Spleen (tissue), 11 donors: Measurements from ENCODE around the gene CYB561. TPM values are rescaled to one million over a fixed set of nuclear protein-coding genes. Genes with fewer than 3 reads are reported as not detected.
"Not testable (repeated sequence)": the region's sequence is repeated elsewhere in the genome, so short reads cannot be mapped to it uniquely, and the experiment has no call there.

ENCODE experiments used
- DNase-seq: peaks from one replicate; pipeline ENCODE4 v3.0.0-alpha.2; 2020
- H3K27ac ChIP-seq, 8 donors: fragments of 200-600 bp; sonication (generic) in 7 of 8; 1 replicate in 4 of 8; 2 replicates in 4 of 8; pipeline versions ENCODE4 v1.5.0 to v1.8.0; 2016 to 2021; ENCODE audit warnings: inconsistent platforms in 4 of 8, mild to moderate bottlenecking in 4 of 8, moderate library complexity in 1 of 8
- H3K27me3 ChIP-seq, 7 donors: fragments of 200-600 bp; sonication (generic) in 6 of 7; replicated peaks in 1 of 7; 1 replicate in 4 of 7; 2 replicates in 3 of 7; pipeline versions ENCODE4 v1.5.0 to v1.8.0; 2016 to 2021; ENCODE audit warnings: inconsistent platforms in 3 of 7, mild to moderate bottlenecking in 1 of 7
- H3K36me3 ChIP-seq, 6 donors: fragments of 200-600 bp; sonication (generic) in 5 of 6; 1 replicate in 4 of 6; 2 replicates in 2 of 6; pipeline versions ENCODE4 v1.5.0 to v1.8.0; 2016 to 2021; ENCODE audit warnings: inconsistent platforms in 2 of 6
- H3K4me1 ChIP-seq, 6 donors: fragments of 200-600 bp; sonication (generic) in 5 of 6; 1 replicate in 3 of 6; 2 replicates in 3 of 6; pipeline versions ENCODE4 v1.5.0 to v1.8.0; 2016 to 2021; ENCODE audit warnings: inconsistent platforms in 3 of 6
- H3K4me3 ChIP-seq, 8 donors: fragments of 200-600 bp; sonication (generic) in 7 of 8; 1 replicate in 4 of 8; 2 replicates in 4 of 8; pipeline versions ENCODE4 v1.5.0 to v1.8.0; 2016 to 2021; ENCODE audit warnings: inconsistent platforms in 4 of 8, mild to moderate bottlenecking in 4 of 8, moderate library complexity in 2 of 8
- H3K9me3 ChIP-seq, 8 donors: fragments of 200-600 bp; sonication (generic) in 7 of 8; 1 replicate in 4 of 8; 2 replicates in 4 of 8; pipeline versions ENCODE4 v1.5.0 to v1.8.0; 2016 to 2021; ENCODE audit warnings: inconsistent platforms in 4 of 8
- CTCF ChIP-seq, 11 experiments: fragments of 200-600 bp in 7 of 11; fragments of 450-650 bp in 4 of 11; sonication (generic) in 4 of 11; IDR thresholded peaks in 8 of 11; conservative IDR thresholded peaks in 3 of 11; 1 replicate in 7 of 11; 2 replicates in 4 of 11; pipeline versions ENCODE4 v1.4.0 to v1.8.0; 2016 to 2021; ENCODE audit warnings: antibody characterized with exemption in 11 of 11, inconsistent platforms in 4 of 11, mild to moderate bottlenecking in 1 of 11
- POLR2A ChIP-seq, 3 donors: fragments of 450-650 bp; IDR thresholded peaks; one replicate each; pipeline ENCODE4 v1.5.1; 2017; ENCODE audit warnings: antibody characterized with exemption in 3 of 3, mild to moderate bottlenecking in 1 of 3
- POLR2AphosphoS5 ChIP-seq, 3 donors: sonication (generic); formaldehyde crosslinking; IDR thresholded peaks; one replicate each; pipeline ENCODE4 v1.5.1; 2017; ENCODE audit warnings: antibody characterized with exemption in 3 of 3
- WGBS, 5 donors: extraction: QIAGEN DNeasy Blood & Tissue Kit in 3 of 5; methylation state at CpG; one replicate each; pipeline versions ENCODE4 v1.1.5 to v1.1.7; 2013 to 2018; 5-methylcytosine and 5-hydroxymethylcytosine counted together
- intact Hi-C: fragments of 100-400 bp; cut with DNase I; formaldehyde crosslinking; loops from one replicate; pipeline ENCODE4 v1.15.0; 2023; ENCODE audit warnings: low total_unique reads
- polyA plus RNA-seq, 3 donors: library from polyadenylated mRNA; stranded (reverse); fragments of 200-250 nt; gene quantifications; one replicate each; pipeline ENCODE4 v1.2.1, GENCODE V29; 2013
- total RNA-seq, 7 donors: library from RNA; depleted of rRNA in 3 of 7; stranded (reverse); fragments of >200 nt in 3 of 7; fragmentation: NEBNext Ultra II Directional in 4 of 7; extraction: Animal tissue kit (Norgen Biotek cat#: 25700) in 4 of 7; gene quantifications; one replicate each; pipeline versions ENCODE4 v1.1.0 to v1.2.1, GENCODE V29; 2016 to 2021
- donor health status: healthy with polysubstance abuse.
- donor health status: DM: no; HTN: no; CAD: no; lungs with moderate emphysema.
- donor health status: DM: no; HTN: no; CAD: no.
- donor health status: Bipolar disorder and iron deficiency.
- donor health status: healthy.
- donor health status: DM: no; HTN: no; CAD: no.
- donor health status: DM: yes; HTN: yes; CAD: no.

CYB561 gene
- total and polyA plus RNA-seq, 10 donors = 2.6 to 36.4 (median 12.6) TPM

- no peaks in the 10 kb centered on the region for H3K36me3 ChIP-seq
- no peak for DNase-seq
- WGBS, 5 donors = 50 to 62% (median 59%) methylated on average over 10 of the region's 10 CpGs
- no peak overlapping the region for H3K4me3 ChIP-seq
- H3K27me3 ChIP-seq = peaks cover 0 to 57% (median 29%) of the 10 kb centered on the region in 7 donors
- TF ChIP-seq POLR2A (IDR thresholded peaks at IDR 0.05) (no peak), CTCF (IDR thresholded peaks at IDR 0.05 in 8 of 11, conservative IDR thresholded peaks at IDR 0.05 in 3 of 11) (no peak)
- H3K9me3 ChIP-seq = no peaks in the 10 kb centered on the region
- peak overlapping the region in 3 of 8 donors; percentile 11 to 59 (median 33) for H3K27ac ChIP-seq
- H3K4me1 ChIP-seq = peaks cover 10 to 57% (median 37%) of the 10 kb centered on the region in 6 donors
- intact Hi-C loops = loop anchor here (5.0 kb wide), 1 partner anchor 53 kb away; no protein-coding TSS in a partner anchor
Measured at GRCh38 chr17:63474586-63475460, 28.7 kb upstream of the CYB561 start.

DNA sequence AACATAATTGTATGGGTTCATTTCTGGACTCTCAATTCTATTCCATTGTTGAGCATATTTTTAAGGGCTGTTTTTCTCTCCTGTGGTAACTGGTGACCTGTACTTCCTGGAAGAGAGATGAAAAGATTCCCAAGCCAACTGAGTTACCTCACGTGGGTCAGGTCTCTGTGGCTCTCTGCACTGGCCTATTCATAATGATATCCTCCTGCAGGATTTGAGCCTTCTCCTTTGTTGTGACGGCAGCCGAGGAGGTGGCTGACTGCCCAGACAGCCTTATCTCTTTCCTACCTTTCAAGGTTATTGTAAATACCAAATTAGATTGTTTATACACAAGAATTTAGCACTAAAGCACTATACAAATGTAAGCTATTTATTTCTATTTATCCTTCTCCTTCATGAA is 28.1 kb upstream of the CYB561 start:
- 40 to 63% (median 51%) methylated on average over 3 of the region's 3 CpGs for WGBS, 5 donors
- intact Hi-C loops = no loop called here
- Histone ChIP-seq H3K9me3 (no peaks in the 10 kb centered on the region), H3K27me3 (peaks cover 0 to 50% (median 29%) of the 10 kb centered on the region in 7 donors), H3K27ac (peak overlapping the region in 2 of 8 donors; percentile 27 to 59), H3K36me3 (no peaks in the 10 kb centered on the region), H3K4me3 (no peak overlapping the region), H3K4me1 (peaks cover 10 to 54% (median 36%) of the 10 kb centered on the region in 6 donors)
- TF ChIP-seq POLR2AphosphoS5 (IDR thresholded peaks at IDR 0.05) (peak in 1 of 3 donors; percentile 23), POLR2A (IDR thresholded peaks at IDR 0.05) (no peak)
- DNase-seq = peak; percentile 70

- H3K4me1 ChIP-seq = peaks cover 0 to 12% (median 0%) of the 10 kb centered on the region in 6 donors
- H3K9me3 ChIP-seq, H3K36me3 ChIP-seq, DNase-seq, H3K4me3 ChIP-seq, H3K27ac ChIP-seq, H3K27me3 ChIP-seq, intact Hi-C loops: not testable (repeated sequence)
- 89 to 94% (median 92%) methylated on average over 6 of the region's 6 CpGs for WGBS, 5 donors
Measured at GRCh38 chr17:63468099-63468498, 22.0 kb upstream of the CYB561 start.

DNA sequence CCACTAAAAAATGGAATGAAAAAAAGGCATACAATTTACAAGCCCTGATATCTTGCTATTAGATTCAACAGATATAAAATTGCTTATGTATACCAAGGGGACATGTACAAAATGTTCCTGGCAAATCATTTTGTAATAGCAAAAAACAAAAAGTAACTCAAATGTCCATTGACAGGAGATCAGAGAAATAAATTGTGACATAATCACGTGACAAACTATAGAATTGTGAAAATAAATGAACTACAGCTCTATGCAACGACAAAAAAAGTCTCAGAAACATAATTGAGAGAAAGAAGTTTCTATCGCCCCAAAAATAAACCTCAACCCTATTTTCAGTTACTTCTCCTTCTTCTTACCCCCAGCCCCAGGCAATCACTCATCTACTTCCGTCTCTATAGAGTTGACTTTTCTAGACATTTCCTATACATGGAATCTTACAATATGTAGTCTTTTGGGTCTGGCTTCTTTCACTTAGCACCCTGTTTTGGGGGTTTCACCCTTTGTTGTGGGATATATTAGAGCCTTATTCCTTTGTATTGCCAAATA is 18.7 kb upstream of the CYB561 start:
- no peaks in the 10 kb centered on the region for H3K9me3 ChIP-seq
- WGBS, 5 donors = 42 to 57% (median 44%) methylated on average over 4 of the region's 4 CpGs
- no peak overlapping the region for H3K4me3 ChIP-seq
- no peaks in the 10 kb centered on the region for H3K27me3 ChIP-seq
- H3K36me3 ChIP-seq = no peaks in the 10 kb centered on the region
- no peak for TF ChIP-seq POLR2AphosphoS5 (IDR thresholded peaks at IDR 0.05)
- TF ChIP-seq CTCF (IDR thresholded peaks at IDR 0.05 in 8 of 11, conservative IDR thresholded peaks at IDR 0.05 in 3 of 11) = no peak
- TF ChIP-seq POLR2A (IDR thresholded peaks at IDR 0.05) = no peak
- no peak overlapping the region for H3K27ac ChIP-seq
- intact Hi-C loops = no loop called here
- DNase-seq = no peak
- peaks cover 0 to 20% (median 5%) of the 10 kb centered on the region in 6 donors for H3K4me1 ChIP-seq

- TF ChIP-seq POLR2AphosphoS5 (IDR thresholded peaks at IDR 0.05) (no peak), CTCF (IDR thresholded peaks at IDR 0.05 in 8 of 11, conservative IDR thresholded peaks at IDR 0.05 in 3 of 11) (no peak), POLR2A (IDR thresholded peaks at IDR 0.05) (no peak)
- no peaks in the 10 kb centered on the region for H3K36me3 ChIP-seq
- H3K27ac ChIP-seq = no peak overlapping the region
- no peak overlapping the region for H3K4me3 ChIP-seq
- H3K9me3 ChIP-seq = no peaks in the 10 kb centered on the region
- WGBS, 5 donors = 49 to 85% (median 65%) methylated on average over 3 of the region's 3 CpGs
- DNase-seq = no peak
- peaks cover 0 to 20% (median 5%) of the 10 kb centered on the region in 6 donors for H3K4me1 ChIP-seq
- intact Hi-C loops = no loop called here
- H3K27me3 ChIP-seq = no peaks in the 10 kb centered on the region
Measured at GRCh38 chr17:63463771-63464170, 17.7 kb upstream of the CYB561 start.
